MM.1S (cell line): ENCODE results near the gene SERPINA6.

Source experiments
- EZH2 ChIP-seq: fragments of 300-600 bp; sonication (generic); optimal IDR thresholded peaks from 2 replicates; pipeline ENCODE3; 2017; ENCODE audit warnings: low read depth, mild to moderate bottlenecking, antibody characterized with exemption, low read length, mixed read lengths
- TF ChIP-seq, protein P1 (sequence below): fragments of 300-600 bp; sonication (generic); IDR thresholded peaks from 2 replicates; pipeline ENCODE4 v1.5.1; 2016; ENCODE audit warnings: antibody characterized with exemption, low read length, mixed read lengths

DNA sequence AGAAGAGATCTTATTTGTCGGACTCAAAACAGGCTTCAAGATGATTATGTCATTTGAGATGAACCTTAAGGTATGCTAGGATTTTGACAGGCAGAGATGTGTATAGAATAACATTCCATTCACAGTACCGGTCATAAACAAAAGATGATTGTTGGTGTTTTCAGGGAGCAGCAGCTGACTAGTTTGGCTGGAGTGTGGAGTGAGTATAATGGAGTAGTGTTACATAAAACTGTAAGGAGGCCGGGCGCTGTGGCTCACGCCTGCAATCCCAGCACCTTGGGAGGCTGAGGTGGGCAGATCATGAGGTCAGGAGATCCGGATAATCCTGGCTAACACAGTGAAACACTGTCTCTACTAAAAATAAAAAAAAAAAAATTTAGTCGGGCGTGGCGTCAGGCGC is 54.0 kb downstream of the SERPINA6 start:
- TF ChIP-seq, protein P1, sequence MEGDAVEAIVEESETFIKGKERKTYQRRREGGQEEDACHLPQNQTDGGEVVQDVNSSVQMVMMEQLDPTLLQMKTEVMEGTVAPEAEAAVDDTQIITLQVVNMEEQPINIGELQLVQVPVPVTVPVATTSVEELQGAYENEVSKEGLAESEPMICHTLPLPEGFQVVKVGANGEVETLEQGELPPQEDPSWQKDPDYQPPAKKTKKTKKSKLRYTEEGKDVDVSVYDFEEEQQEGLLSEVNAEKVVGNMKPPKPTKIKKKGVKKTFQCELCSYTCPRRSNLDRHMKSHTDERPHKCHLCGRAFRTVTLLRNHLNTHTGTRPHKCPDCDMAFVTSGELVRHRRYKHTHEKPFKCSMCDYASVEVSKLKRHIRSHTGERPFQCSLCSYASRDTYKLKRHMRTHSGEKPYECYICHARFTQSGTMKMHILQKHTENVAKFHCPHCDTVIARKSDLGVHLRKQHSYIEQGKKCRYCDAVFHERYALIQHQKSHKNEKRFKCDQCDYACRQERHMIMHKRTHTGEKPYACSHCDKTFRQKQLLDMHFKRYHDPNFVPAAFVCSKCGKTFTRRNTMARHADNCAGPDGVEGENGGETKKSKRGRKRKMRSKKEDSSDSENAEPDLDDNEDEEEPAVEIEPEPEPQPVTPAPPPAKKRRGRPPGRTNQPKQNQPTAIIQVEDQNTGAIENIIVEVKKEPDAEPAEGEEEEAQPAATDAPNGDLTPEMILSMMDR = no peak
- no peak for TF ChIP-seq EZH2
